GM23248 (cell line): ENCODE results near the gene QRFP. TPM values are rescaled to one million over a fixed set of nuclear protein-coding genes. Genes with fewer than 3 reads are reported as not detected.

Experiments
- DNase-seq: peaks from one replicate; pipeline ENCODE4 v3.0.0-alpha.2; 2015
- H2AFZ ChIP-seq: fragments of 200-600 bp; sonication (generic); 2 replicates; pipeline ENCODE4 v1.6.1; 2016; ENCODE audit warnings: antibody characterized with exemption
- H3F3A ChIP-seq: fragments of 200-600 bp; sonication (generic); 2 replicates; pipeline ENCODE4 v1.6.1; 2016; ENCODE audit warnings: mild to moderate bottlenecking, antibody characterized with exemption, mixed run types; ENCODE audit not compliant: insufficient read depth
- H3K27ac ChIP-seq: fragments of 200-600 bp; sonication (generic); 2 replicates; pipeline ENCODE4 v1.5.1; 2016; ENCODE audit warnings: mild to moderate bottlenecking
- H3K27me3 ChIP-seq: fragments of 200-600 bp; sonication (generic); replicated peaks from 2 replicates; pipeline ENCODE4 v1.6.1; 2016; ENCODE audit warnings: mild to moderate bottlenecking; ENCODE audit not compliant: insufficient read depth
- H3K36me3 ChIP-seq: fragments of 200-600 bp; sonication (generic); 2 replicates; pipeline ENCODE4 v1.6.1; 2016; ENCODE audit warnings: low read depth, mild to moderate bottlenecking
- H3K4me1 ChIP-seq: fragments of 200-600 bp; sonication (generic); 2 replicates; pipeline ENCODE4 v1.6.1; 2016; ENCODE audit warnings: mild to moderate bottlenecking; ENCODE audit not compliant: insufficient read depth
- H3K4me2 ChIP-seq: fragments of 200-600 bp; sonication (generic); one replicate; pipeline ENCODE4 v1.6.1; 2016; ENCODE audit warnings: mild to moderate bottlenecking; ENCODE audit not compliant: unreplicated experiment
- H3K4me3 ChIP-seq: fragments of 200-600 bp; sonication (generic); 2 replicates; pipeline ENCODE4 v1.5.1; 2016; ENCODE audit warnings: mild to moderate bottlenecking
- H3K79me2 ChIP-seq: fragments of 200-600 bp; sonication (generic); 2 replicates; pipeline ENCODE4 v1.6.1; 2016; ENCODE audit warnings: mild to moderate bottlenecking; ENCODE audit not compliant: insufficient read depth
- H3K9ac ChIP-seq: fragments of 200-600 bp; sonication (generic); 2 replicates; pipeline ENCODE4 v1.6.1; 2016; ENCODE audit warnings: mild to moderate bottlenecking
- H3K9me2 ChIP-seq: fragments of 200-600 bp; sonication (generic); 2 replicates; pipeline ENCODE4 v1.6.1; 2016; ENCODE audit warnings: mixed run types, mild to moderate bottlenecking, moderate library complexity; ENCODE audit not compliant: insufficient read depth
- H3K9me3 ChIP-seq: fragments of 200-600 bp; sonication (generic); one replicate; pipeline ENCODE4 v1.6.1; 2017; ENCODE audit warnings: low read depth
- H4K20me1 ChIP-seq: fragments of 200-600 bp; sonication (generic); 2 replicates; pipeline ENCODE4 v1.6.0; 2016; ENCODE audit not compliant: insufficient read depth
- EZH2 ChIP-seq: fragments of 200-600 bp; sonication (generic); IDR thresholded peaks from 2 replicates; pipeline ENCODE4 v1.6.1; 2018; ENCODE audit warnings: antibody characterized with exemption, mild to moderate bottlenecking; ENCODE audit not compliant: insufficient read depth, poor library complexity, severe bottlenecking
- EZH2phosphoT487 ChIP-seq: fragments of 200-600 bp; sonication (generic); IDR thresholded peaks from 2 replicates; pipeline ENCODE4 v1.6.1; 2018; ENCODE audit warnings: antibody characterized with exemption, moderate library complexity, mild to moderate bottlenecking, low read depth; ENCODE audit not compliant: insufficient read depth
- WGBS, 2 experiments: methylation state at CpG; one replicate each; pipeline ENCODE4 v1.1.6; 2015 to 2017; ENCODE audit warnings: low lambda C conversion rate in 2 of 2, low coverage in 1 of 2; ENCODE audit errors: missing lambda C conversion rate in 2 of 2; 5-methylcytosine and 5-hydroxymethylcytosine counted together
- in situ Hi-C: fragments of 300-500 bp; cut with MboI; formaldehyde crosslinking; loops from 2 replicates; pipeline ENCODE4 v1.15.0; 2020
- polyA plus RNA-seq: library from polyadenylated mRNA; unstranded; fragments of >200 nt; fragmentation: Nextera tagmentation; extraction: Ambion mirVana; gene quantifications from 2 replicates; pipeline ENCODE4 v1.2.1, GENCODE V29; 2016
- total RNA-seq: library from RNA; depleted of rRNA; stranded (reverse); fragments of >200 nt; shearing (Covaris generic); gene quantifications from 2 replicates; pipeline ENCODE4 v1.2.3, GENCODE V29; 2014

Gene QRFP
- total and polyA plus RNA-seq, 2 experiments from 2014 or later = 0.18 TPM; not detected in 1

DNA sequence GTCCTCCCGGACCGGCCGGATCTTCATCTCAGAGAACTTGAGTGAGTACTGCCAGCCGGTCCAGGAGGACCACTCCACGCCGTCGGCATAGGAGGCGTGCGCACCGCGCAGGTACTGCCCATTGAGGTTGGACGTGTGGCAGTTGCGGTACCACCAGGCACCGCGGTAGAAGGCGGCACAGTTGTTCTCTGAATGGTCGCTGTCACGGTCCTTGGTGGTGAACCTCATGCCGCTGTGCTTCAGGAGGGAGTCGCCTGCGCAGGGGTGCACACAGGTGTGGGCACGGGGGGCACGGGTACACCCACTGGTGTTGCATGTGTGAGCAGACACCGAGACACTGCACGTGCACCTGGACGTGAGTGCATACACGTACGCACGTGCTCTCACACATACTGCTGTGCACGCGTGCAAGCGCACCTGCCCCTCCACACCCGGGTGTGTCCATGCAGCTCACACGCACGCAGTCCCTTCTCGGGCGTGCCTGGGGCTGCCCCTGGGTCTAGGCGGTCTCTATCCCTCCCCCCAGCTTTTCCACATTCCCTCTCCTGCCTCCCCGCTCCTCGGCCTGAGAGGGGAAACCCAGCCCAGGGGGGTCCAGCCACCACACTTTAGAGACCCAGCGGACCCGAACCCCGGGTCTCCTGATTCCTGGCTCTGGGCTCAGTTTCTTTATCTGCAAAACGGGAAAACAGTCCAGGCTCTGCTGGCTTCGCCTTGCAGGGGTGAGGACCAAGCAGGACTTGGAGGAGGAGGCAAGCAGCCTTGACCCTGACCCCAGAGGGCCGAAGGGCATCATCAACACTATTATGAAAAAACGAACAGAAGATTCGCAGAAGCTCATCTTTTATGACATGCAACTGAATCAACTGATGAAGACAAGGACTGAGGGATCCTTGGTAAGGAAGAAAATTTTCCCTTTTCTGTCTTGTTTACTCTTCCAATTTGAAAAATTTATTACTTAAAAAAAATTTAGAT, 7.7 kb upstream of the QRFP start:
- Histone ChIP-seq H3K9me2 (no peaks in the 10 kb centered on the region), H4K20me1 (no peaks in the 10 kb centered on the region), H3K4me2 (no peak overlapping the region), H2AFZ (no peak overlapping the region), H3F3A (no peaks in the 10 kb centered on the region), H3K4me3 (no peak overlapping the region), H3K79me2 (no peaks in the 10 kb centered on the region), H3K27ac (no peak overlapping the region), H3K4me1 (no peaks in the 10 kb centered on the region), H3K9me3 (no peaks in the 10 kb centered on the region), H3K27me3 (no peaks in the 10 kb centered on the region), H3K9ac (no peak overlapping the region), H3K36me3 (no peaks in the 10 kb centered on the region)
- WGBS, 2 experiments = 87 to 88% methylated on average over 47 to 48 of the region's 48 CpGs
- in situ Hi-C loops = no loop called here
- no peak for DNase-seq
- TF ChIP-seq EZH2 = no peak
- no peak for TF ChIP-seq EZH2phosphoT487

- in situ Hi-C loops = no loop called here
- no peak for DNase-seq
Measured at GRCh38 chr9:130903194-130904069, 6.8 kb upstream of the QRFP start.

DNA sequence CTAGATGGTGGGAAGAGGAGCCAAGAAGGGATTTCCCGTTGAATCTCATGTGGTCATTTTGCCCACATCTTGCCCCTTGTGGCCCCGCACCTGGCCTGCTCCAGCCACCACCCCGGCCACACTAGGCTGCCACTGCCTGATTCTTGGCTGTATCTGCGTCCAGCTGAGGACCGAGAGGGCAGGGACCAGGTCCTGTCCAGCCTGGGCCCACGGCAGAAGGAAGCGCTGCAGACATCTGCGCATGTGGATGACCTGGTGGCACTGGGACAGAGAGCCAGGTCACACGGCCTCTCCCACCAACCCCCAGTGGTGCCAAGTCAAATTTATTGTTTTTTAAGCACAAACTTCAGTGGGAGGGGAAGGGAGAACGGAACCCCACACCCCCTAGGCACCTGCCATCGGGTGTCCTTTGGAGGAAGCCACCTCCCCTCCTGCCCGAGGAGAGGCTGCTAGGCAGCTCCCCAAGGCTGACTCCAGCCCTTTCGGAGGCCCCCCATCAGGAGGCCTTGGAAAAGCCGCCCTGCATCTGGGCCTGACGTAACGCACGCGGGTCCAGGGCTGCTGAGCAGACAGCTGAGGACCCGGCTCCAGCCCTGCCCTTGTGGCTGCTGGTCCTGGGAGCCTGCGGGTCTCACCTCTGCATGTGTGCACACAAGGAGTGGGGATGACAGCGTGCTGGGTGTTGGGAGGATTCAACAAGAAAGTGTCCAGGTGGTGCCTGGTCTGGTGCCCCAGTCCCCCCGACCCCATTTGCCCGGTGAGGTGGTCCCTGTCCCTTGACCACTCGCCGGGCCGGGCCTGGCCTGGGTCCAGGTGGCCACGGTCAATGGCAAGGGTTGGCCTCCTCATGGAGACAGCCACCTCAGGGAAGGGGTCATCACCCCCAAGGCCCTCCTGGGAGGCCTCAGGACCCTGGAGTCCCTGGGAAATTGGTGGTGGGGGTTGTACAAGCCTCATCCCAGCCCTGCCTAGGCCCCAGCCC, 5.9 kb upstream of the QRFP start:
- 51 to 58% methylated on average over 26 to 27 of the region's 27 CpGs for WGBS, 2 experiments
- Histone ChIP-seq H3K27ac (no peak overlapping the region), H2AFZ (no peak overlapping the region), H3K9me2 (no peaks in the 10 kb centered on the region), H3K4me3 (no peak overlapping the region), H3K27me3 (no peaks in the 10 kb centered on the region), H3K79me2 (no peaks in the 10 kb centered on the region), H3K4me1 (no peaks in the 10 kb centered on the region), H3F3A (no peaks in the 10 kb centered on the region), H3K4me2 (no peak overlapping the region), H3K9ac (no peak overlapping the region), H3K36me3 (no peaks in the 10 kb centered on the region), H4K20me1 (no peaks in the 10 kb centered on the region), H3K9me3 (no peaks in the 10 kb centered on the region)
- in situ Hi-C loops = no loop called here
- no peak for DNase-seq
- no peak for TF ChIP-seq EZH2
- no peak for TF ChIP-seq EZH2phosphoT487

More at GRCh38 chr9:130903194-130904069, 6.8 kb upstream of the QRFP start:
- Histone ChIP-seq H3K27ac (no peak overlapping the region), H3K9me2 (no peaks in the 10 kb centered on the region), H3K27me3 (no peaks in the 10 kb centered on the region), H3K79me2 (no peaks in the 10 kb centered on the region), H3K4me2 (no peak overlapping the region), H3K36me3 (no peaks in the 10 kb centered on the region), H3K4me1 (no peaks in the 10 kb centered on the region), H3K4me3 (no peak overlapping the region), H3K9me3 (no peaks in the 10 kb centered on the region), H2AFZ (no peak overlapping the region), H4K20me1 (no peaks in the 10 kb centered on the region), H3K9ac (no peak overlapping the region), H3F3A (no peaks in the 10 kb centered on the region)
- no peak for TF ChIP-seq EZH2phosphoT487
- no peak for TF ChIP-seq EZH2
- WGBS, 2 experiments = 59 to 62% methylated on average over 22 to 25 of the region's 25 CpGs
